GM21529 (cell line): ENCODE measurements around the gene METAP1.
"Not testable (repeated sequence)": the region's sequence is repeated elsewhere in the genome, so short reads cannot be mapped to it uniquely, and the experiment has no call there.

Source experiments
- ATAC-seq: cut with Tn5 transposase; IDR thresholded peaks from one replicate; pipeline ENCODE4 v1.9.1; 2021; ENCODE audit not compliant: unreplicated experiment

The METAP1 gene

GRCh38 chr4:98995183-98996055 lies at the start of gene METAP1:
Gene METAP1, plus strand, starts transcription at chr4:98995721. Its CDS starts 33 bp downstream, at chr4:98995754.
- peak; percentile 92 for ATAC-seq

GRCh38 chr4:98946359-98946758 lies 49.2 kb upstream of the METAP1 start:
- no peak for ATAC-seq

- ATAC-seq: no peak
These were observed 44.6 kb upstream of the METAP1 start for GRCh38 chr4:98950925-98951324.

- no peak for ATAC-seq
These were observed 43.8 kb upstream of the METAP1 start for GRCh38 chr4:98951710-98952109.

GRCh38 chr4:98955229-98955628 lies 40.3 kb upstream of the METAP1 start:
- no peak for ATAC-seq

- ATAC-seq: no peak
These were observed 37.5 kb upstream of the METAP1 start for GRCh38 chr4:98958065-98958464.

- no peak for ATAC-seq
These were observed 36.1 kb upstream of the METAP1 start for GRCh38 chr4:98959411-98959810.

- no peak for ATAC-seq
These were observed 33.8 kb upstream of the METAP1 start for GRCh38 chr4:98961770-98962169.

- ATAC-seq: no peak
These were observed 31.7 kb upstream of the METAP1 start for GRCh38 chr4:98963538-98964433.

GRCh38 chr4:98966926-98967325 lies 28.6 kb upstream of the METAP1 start:
- ATAC-seq: no peak

GRCh38 chr4:98967786-98968329 lies 27.7 kb upstream of the METAP1 start:
- ATAC-seq: no peak

- ATAC-seq: no peak
These were observed 25.4 kb upstream of the METAP1 start for GRCh38 chr4:98969878-98970785.

GRCh38 chr4:98976716-98977115 lies 18.8 kb upstream of the METAP1 start:
- ATAC-seq: no peak

- ATAC-seq: no peak
These were observed 18.0 kb upstream of the METAP1 start for GRCh38 chr4:98977557-98977956.

- ATAC-seq: no peak
These were observed 7.8 kb upstream of the METAP1 start for GRCh38 chr4:98987720-98988119.

GRCh38 chr4:98992835-98993234 lies 2.7 kb upstream of the METAP1 start:
- not testable (repeated sequence) for ATAC-seq

- no peak for ATAC-seq
These were observed 2.0 kb upstream of the METAP1 start for GRCh38 chr4:98993419-98994071.

- ATAC-seq: no peak
These were observed 893 bp upstream of the METAP1 start for GRCh38 chr4:98994474-98995182.

GRCh38 chr4:98996056-98996764 lies 689 bp downstream of the METAP1 start:
- no peak for ATAC-seq
